ENCODE data around the gene IFNL4.

IFNL4 gene

DNA sequence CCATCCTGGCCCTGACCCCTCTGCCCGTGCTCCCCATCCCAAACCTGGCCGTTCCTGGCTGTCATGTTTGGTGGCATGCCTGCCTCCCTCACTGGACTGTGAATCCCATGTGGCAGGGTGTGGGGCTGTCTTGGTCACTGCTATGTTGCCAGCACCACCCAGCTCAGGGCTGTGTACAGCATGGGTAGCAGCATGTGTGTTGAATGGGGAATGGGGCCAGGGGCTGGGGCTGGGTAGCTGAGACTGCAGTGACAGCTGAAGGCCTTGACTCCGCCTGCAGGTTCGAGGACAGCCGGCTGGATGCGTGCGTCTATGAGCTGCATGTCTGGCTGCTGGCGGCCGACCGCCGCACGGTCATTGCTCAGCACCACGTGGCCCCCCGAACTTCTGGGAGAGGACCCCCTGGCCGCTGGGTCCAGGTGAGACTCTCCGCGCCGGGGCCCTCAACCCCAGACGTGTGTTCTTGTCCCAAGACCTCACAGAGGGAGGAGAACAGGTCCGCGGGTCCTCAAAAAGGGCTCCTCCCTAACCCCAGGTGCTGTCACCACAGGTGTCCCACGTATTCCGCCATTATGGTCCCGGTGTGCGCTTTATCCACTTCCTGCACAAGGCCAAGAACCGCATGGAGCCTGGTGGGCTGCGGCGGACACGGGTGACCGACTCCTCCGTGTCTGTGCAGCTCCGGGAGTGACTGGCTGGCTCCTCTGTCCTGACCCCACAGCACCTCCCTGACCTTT, 48.4 kb downstream of the IFNL4 start:
- Histone ChIP-seq H3K27ac (replicated peaks) (no peak overlapping the region), H3K4me3 (replicated peaks; ENCODE audit: insufficient read depth, low read length) (no peak overlapping the region), H3K27me3 (ENCODE audit: insufficient read depth, poor library complexity, severe bottlenecking) (peaks cover 62% of the 10 kb centered on the region)
- no peak for DNase-seq (ENCODE audit: low read depth in 1 of 2, low spot score in 1 of 2)
- TF ChIP-seq GABPA (IDR thresholded peaks at IDR 0.05; ENCODE audit: low read depth) (no peak), SPI1 (IDR thresholded peaks at IDR 0.05; ENCODE audit: borderline replicate concordance, low read depth) (no peak), POLR2AphosphoS5 (IDR thresholded peaks at IDR 0.05; ENCODE audit: low read depth) (no peak)
- TF ChIP-seq, protein P1, sequence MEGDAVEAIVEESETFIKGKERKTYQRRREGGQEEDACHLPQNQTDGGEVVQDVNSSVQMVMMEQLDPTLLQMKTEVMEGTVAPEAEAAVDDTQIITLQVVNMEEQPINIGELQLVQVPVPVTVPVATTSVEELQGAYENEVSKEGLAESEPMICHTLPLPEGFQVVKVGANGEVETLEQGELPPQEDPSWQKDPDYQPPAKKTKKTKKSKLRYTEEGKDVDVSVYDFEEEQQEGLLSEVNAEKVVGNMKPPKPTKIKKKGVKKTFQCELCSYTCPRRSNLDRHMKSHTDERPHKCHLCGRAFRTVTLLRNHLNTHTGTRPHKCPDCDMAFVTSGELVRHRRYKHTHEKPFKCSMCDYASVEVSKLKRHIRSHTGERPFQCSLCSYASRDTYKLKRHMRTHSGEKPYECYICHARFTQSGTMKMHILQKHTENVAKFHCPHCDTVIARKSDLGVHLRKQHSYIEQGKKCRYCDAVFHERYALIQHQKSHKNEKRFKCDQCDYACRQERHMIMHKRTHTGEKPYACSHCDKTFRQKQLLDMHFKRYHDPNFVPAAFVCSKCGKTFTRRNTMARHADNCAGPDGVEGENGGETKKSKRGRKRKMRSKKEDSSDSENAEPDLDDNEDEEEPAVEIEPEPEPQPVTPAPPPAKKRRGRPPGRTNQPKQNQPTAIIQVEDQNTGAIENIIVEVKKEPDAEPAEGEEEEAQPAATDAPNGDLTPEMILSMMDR (IDR thresholded peaks at IDR 0.05; ENCODE audit: insufficient read depth, low read length), result no peak
- TF ChIP-seq, protein P2, sequence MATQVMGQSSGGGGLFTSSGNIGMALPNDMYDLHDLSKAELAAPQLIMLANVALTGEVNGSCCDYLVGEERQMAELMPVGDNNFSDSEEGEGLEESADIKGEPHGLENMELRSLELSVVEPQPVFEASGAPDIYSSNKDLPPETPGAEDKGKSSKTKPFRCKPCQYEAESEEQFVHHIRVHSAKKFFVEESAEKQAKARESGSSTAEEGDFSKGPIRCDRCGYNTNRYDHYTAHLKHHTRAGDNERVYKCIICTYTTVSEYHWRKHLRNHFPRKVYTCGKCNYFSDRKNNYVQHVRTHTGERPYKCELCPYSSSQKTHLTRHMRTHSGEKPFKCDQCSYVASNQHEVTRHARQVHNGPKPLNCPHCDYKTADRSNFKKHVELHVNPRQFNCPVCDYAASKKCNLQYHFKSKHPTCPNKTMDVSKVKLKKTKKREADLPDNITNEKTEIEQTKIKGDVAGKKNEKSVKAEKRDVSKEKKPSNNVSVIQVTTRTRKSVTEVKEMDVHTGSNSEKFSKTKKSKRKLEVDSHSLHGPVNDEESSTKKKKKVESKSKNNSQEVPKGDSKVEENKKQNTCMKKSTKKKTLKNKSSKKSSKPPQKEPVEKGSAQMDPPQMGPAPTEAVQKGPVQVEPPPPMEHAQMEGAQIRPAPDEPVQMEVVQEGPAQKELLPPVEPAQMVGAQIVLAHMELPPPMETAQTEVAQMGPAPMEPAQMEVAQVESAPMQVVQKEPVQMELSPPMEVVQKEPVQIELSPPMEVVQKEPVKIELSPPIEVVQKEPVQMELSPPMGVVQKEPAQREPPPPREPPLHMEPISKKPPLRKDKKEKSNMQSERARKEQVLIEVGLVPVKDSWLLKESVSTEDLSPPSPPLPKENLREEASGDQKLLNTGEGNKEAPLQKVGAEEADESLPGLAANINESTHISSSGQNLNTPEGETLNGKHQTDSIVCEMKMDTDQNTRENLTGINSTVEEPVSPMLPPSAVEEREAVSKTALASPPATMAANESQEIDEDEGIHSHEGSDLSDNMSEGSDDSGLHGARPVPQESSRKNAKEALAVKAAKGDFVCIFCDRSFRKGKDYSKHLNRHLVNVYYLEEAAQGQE (IDR thresholded peaks at IDR 0.05; ENCODE audit: insufficient replicate concordance, low read depth), result no peak

DNA sequence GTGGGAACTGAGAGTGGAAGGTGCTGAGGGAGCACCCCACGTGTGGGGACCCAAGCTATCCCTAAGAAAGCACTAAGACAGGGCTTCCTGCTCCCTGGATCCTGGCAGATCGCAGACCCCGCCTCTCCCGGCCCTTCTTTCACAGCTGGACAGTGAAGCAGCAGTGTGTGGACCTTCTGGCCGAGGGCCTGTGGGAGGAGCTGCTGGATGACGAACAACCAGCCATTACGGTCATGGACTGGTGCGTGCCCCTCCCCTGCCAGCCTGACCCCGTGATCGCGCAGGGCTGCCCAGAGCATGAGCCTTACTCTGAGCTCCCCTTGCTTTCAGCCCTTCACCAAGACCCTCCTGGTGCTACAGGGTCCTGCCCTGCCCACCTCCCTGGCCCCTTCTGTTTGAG, 49.6 kb downstream of the IFNL4 start:
- no peak overlapping the region for H3K4me3 ChIP-seq (replicated peaks; ENCODE audit: insufficient read depth, low read length)
- H3K27me3 ChIP-seq (ENCODE audit: insufficient read depth, poor library complexity, severe bottlenecking), result peaks cover 59% of the 10 kb centered on the region
- no peak for DNase-seq (ENCODE audit: low read depth in 1 of 2, low spot score in 1 of 2)
- no peak overlapping the region for H3K27ac ChIP-seq (replicated peaks)
- TF ChIP-seq GABPA (IDR thresholded peaks at IDR 0.05; ENCODE audit: low read depth) (no peak), SPI1 (IDR thresholded peaks at IDR 0.05; ENCODE audit: borderline replicate concordance, low read depth) (no peak), POLR2AphosphoS5 (IDR thresholded peaks at IDR 0.05; ENCODE audit: low read depth) (no peak)
- TF ChIP-seq, protein P1 (IDR thresholded peaks at IDR 0.05; ENCODE audit: insufficient read depth, low read length), result no peak
- TF ChIP-seq, protein P2 (IDR thresholded peaks at IDR 0.05; ENCODE audit: insufficient replicate concordance, low read depth), result no peak

DNA sequence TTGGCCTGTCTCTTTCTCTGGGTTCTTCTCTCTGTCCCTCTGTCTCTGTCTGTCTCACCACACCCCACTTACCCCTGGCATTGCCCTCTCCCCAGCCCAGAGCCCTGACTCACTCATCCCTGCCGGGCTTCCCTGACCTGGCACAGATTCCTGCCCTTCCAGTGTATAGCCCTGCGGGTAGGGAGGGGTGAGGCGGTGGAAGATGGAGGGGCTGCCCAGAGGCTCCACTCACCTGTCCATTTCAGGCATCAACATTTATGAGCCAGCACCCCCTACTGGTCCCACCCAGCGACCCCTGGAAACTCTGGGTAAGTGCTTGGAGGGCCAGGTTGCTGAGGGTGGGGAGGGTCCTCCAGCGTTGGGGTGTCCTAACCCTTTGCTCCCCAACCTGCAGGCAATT, 50.8 kb downstream of the IFNL4 start:
- H3K4me3 ChIP-seq (replicated peaks; ENCODE audit: insufficient read depth, low read length), result no peak overlapping the region
- TF ChIP-seq GABPA (IDR thresholded peaks at IDR 0.05; ENCODE audit: low read depth), result no peak
- no peak for TF ChIP-seq SPI1 (IDR thresholded peaks at IDR 0.05; ENCODE audit: borderline replicate concordance, low read depth)
- TF ChIP-seq, protein P2 (IDR thresholded peaks at IDR 0.05; ENCODE audit: insufficient replicate concordance, low read depth), result no peak
- TF ChIP-seq, protein P1 (IDR thresholded peaks at IDR 0.05; ENCODE audit: insufficient read depth, low read length), result no peak
- no peak for TF ChIP-seq POLR2AphosphoS5 (IDR thresholded peaks at IDR 0.05; ENCODE audit: low read depth)
- no peak for DNase-seq (ENCODE audit: low read depth in 1 of 2, low spot score in 1 of 2)
- H3K27ac ChIP-seq (replicated peaks), result no peak overlapping the region
- H3K27me3 ChIP-seq (ENCODE audit: insufficient read depth, poor library complexity, severe bottlenecking), result peaks cover 48% of the 10 kb centered on the region

Measured in HL-60 (cell line).